GM10248 (cell line): Measurements from ENCODE around the gene USP17L21.
"Not testable (repeated sequence)": the region's sequence is repeated elsewhere in the genome, so short reads cannot be mapped to it uniquely, and the experiment has no call there.

Experiments used
- CTCF ChIA-PET: fragments of 300-600 bp; sonication (Branson Sonifier 250); formaldehyde crosslinking; extraction: SDS; loops from one replicate; lab custom pipeline; 2021; ENCODE audit warnings: antibody characterized with exemption; lab: Yijun Ruan, JAX
- POLR2A ChIA-PET: fragments of 350-650 bp; sonication (Branson Sonifier 250); formaldehyde crosslinking; extraction: SDS; loops from one replicate; lab custom pipeline; 2020; ENCODE audit warnings: antibody characterized with exemption; lab: Yijun Ruan, JAX
- DNase-seq: peaks from one replicate; pipeline ENCODE4 v3.0.0; 2012; ENCODE audit errors: extremely low spot score

The USP17L21 gene, protein sequence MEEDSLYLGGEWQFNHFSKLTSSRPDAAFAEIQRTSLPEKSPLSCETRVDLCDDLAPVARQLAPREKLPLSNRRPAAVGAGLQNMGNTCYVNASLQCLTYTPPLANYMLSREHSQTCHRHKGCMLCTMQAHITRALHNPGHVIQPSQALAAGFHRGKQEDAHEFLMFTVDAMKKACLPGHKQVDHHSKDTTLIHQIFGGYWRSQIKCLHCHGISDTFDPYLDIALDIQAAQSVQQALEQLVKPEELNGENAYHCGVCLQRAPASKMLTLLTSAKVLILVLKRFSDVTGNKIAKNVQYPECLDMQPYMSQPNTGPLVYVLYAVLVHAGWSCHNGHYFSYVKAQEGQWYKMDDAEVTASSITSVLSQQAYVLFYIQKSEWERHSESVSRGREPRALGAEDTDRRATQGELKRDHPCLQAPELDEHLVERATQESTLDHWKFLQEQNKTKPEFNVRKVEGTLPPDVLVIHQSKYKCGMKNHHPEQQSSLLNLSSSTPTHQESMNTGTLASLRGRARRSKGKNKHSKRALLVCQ

GRCh38 chr4:9262572-9262971, at the start of gene USP17L21:
USP17L21 (plus strand) TSS chr4:9262872; CDS start chr4:9262872, 0 bp downstream.
- POLR2A ChIA-PET, DNase-seq, CTCF ChIA-PET: not testable (repeated sequence)

DNA sequence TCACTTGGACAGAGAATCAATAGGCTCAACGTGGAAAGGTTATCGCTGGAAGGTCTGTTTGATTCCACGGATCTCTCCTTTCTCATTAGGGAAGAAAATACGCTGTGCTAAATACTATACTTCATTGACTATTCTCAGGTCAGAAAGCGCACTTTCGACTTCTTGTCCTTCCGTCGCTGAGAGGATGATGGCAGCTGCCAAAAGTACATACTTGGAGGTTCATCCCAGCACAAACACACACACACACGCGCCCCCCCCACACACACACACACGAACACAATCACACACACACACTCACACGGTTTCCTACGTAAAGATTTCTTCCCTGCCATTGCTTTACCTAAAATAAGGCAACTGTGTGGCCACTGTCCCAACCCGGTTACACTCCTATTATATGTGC, 48.0 kb upstream of the USP17L21 start:
- DNase-seq, POLR2A ChIA-PET, CTCF ChIA-PET: not testable (repeated sequence)

GRCh38 chr4:9215105-9215504, 47.6 kb upstream of the USP17L21 start, which contains the start of gene USP17L11:
USP17L11 (plus strand) TSS chr4:9215405; CDS start chr4:9215405, 0 bp downstream.
- CTCF ChIA-PET, DNase-seq, POLR2A ChIA-PET: not testable (repeated sequence)

DNA sequence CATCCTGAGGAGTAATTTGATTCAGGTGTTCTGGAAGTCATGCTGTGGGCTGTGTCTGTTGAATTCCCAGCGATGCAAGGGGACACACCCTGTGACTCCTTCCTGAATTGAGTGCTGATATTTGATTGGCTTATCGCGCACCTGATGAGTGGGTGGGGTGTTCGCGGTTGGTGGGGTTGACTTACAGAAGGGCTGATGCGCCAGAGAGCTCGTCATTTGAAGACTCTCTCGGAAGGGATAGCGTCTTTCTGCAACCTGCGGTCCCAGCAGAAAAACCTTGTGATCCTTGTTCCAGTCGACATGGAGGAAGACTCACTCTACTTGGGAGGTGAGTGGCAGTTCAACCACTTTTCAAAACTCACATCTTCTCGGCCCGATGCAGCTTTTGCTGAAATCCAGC, 42.8 kb upstream of the USP17L21 start, which contains the start of gene USP17L12:
Gene USP17L12 (plus strand): TSS at position 301 of the 400 bp plus-strand sequence. CDS start 0 bp downstream, at position 301.
- DNase-seq, CTCF ChIA-PET, POLR2A ChIA-PET: not testable (repeated sequence)

- DNase-seq, POLR2A ChIA-PET, CTCF ChIA-PET: not testable (repeated sequence)
Measured at GRCh38 chr4:9224596-9224995, 38.1 kb upstream of the USP17L21 start, which contains the start of gene USP17L13. USP17L13 (plus strand) TSS chr4:9224896; CDS start chr4:9224896, 0 bp downstream.

DNA sequence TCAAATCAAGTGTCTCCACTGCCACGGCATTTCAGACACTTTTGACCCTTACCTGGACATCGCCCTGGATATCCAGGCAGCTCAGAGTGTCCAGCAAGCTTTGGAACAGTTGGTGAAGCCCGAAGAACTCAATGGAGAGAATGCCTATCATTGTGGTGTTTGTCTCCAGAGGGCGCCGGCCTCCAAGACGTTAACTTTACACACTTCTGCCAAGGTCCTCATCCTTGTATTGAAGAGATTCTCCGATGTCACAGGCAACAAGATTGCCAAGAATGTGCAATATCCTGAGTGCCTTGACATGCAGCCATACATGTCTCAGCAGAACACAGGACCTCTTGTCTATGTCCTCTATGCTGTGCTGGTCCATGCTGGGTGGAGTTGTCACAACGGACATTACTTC, 32.4 kb upstream of the USP17L21 start:
- CTCF ChIA-PET, DNase-seq, POLR2A ChIA-PET: not testable (repeated sequence)

DNA sequence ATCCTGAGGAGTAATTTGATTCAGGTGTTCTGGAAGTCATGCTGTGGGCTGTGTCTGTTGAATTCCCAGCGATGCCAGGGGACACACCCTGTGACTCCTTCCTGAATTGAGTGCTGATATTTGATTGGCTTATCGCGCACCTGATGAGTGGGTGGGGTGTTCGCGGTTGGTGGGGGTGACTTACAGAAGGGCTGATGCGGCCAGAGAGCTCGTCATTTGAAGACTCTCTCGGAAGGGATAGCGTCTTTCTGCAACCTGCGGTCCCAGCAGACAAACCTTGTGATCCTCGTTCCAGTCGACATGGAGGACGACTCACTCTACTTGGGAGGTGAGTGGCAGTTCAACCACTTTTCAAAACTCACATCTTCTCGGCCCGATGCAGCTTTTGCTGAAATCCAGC, 28.6 kb upstream of the USP17L21 start, which contains the start of gene USP17L15:
Gene USP17L15 (plus strand): TSS at position 301 of the 400 bp plus-strand sequence. CDS start 0 bp downstream, at position 301.
- POLR2A ChIA-PET, CTCF ChIA-PET, DNase-seq: not testable (repeated sequence)

- DNase-seq, POLR2A ChIA-PET, CTCF ChIA-PET: not testable (repeated sequence)
Measured at GRCh38 chr4:9238461-9238860, 24.2 kb upstream of the USP17L21 start.

DNA sequence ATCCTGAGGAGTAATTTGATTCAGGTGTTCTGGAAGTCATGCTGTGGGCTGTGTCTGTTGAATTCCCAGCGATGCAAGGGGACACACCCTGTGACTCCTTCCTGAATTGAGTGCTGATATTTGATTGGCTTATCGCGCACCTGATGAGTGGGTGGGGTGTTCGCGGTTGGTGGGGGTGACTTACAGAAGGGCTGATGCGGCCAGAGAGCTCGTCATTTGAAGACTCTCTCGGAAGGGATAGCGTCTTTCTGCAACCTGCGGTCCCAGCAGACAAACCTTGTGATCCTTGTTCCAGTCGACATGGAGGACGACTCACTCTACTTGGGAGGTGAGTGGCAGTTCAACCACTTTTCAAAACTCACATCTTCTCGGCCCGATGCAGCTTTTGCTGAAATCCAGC, 19.1 kb upstream of the USP17L21 start, which contains the start of gene USP17L17:
Gene USP17L17 (plus strand): TSS at position 301 of the 400 bp plus-strand sequence. CDS start 0 bp downstream, at position 301.
- POLR2A ChIA-PET, DNase-seq, CTCF ChIA-PET: not testable (repeated sequence)

- CTCF ChIA-PET, DNase-seq, POLR2A ChIA-PET: not testable (repeated sequence)
Measured at GRCh38 chr4:9247953-9248680, 14.6 kb upstream of the USP17L21 start, which contains the start of gene USP17L18. USP17L18 (plus strand) TSS chr4:9248630; CDS start chr4:9248630, 0 bp downstream.

DNA sequence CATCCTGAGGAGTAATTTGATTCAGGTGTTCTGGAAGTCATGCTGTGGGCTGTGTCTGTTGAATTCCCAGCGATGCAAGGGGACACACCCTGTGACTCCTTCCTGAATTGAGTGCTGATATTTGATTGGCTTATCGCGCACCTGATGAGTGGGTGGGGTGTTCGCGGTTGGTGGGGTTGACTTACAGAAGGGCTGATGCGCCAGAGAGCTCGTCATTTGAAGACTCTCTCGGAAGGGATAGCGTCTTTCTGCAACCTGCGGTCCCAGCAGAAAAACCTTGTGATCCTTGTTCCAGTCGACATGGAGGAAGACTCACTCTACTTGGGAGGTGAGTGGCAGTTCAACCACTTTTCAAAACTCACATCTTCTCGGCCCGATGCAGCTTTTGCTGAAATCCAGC, 9.6 kb upstream of the USP17L21 start, which contains the start of gene USP17L19:
Gene USP17L19 (plus strand): TSS at position 301 of the 400 bp plus-strand sequence. CDS start 0 bp downstream, at position 301.
- CTCF ChIA-PET, DNase-seq, POLR2A ChIA-PET: not testable (repeated sequence)

- DNase-seq, POLR2A ChIA-PET, CTCF ChIA-PET: not testable (repeated sequence)
Measured at GRCh38 chr4:9257824-9258223, 4.8 kb upstream of the USP17L21 start, which contains the start of gene USP17L20. USP17L20 (plus strand) TSS chr4:9258124; CDS start chr4:9258124, 0 bp downstream.

GRCh38 chr4:9267319-9267718, 4.6 kb downstream of the USP17L21 start, which contains the start of gene USP17L22:
USP17L22 (plus strand) TSS chr4:9267619; CDS start chr4:9267619, 0 bp downstream.
- DNase-seq, CTCF ChIA-PET, POLR2A ChIA-PET: not testable (repeated sequence)

DNA sequence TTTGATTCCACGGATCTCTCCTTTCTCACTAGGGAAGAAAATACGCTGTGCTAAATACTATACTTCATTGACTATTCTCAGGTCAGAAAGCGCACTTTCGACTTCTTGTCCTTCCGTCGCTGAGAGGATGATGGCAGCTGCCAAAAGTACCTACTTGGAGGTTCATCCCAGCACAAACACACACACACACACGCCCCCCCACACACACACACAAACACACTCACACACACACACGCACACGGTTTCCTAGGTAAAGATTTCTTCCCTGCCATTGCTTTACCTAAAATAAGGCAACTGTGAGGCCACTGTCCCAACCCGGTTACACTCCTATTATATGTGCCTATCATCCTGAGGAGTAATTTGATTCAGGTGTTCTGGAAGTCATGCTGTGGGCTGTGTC, 9.0 kb downstream of the USP17L21 start:
- POLR2A ChIA-PET, CTCF ChIA-PET, DNase-seq: not testable (repeated sequence)
